ENCODE results near the gene MPPED1.

MPPED1 gene

GRCh38 chr22:43473441-43473840, 61.6 kb downstream of the MPPED1 start:
- TF ChIP-seq CTCF (IDR thresholded peaks at IDR 0.05; ENCODE audit: low read depth, low read length) = no peak
- DNase-seq (ENCODE audit: extremely low read depth, low read depth) = no peak

GRCh38 chr22:43474161-43475101, 62.6 kb downstream of the MPPED1 start:
- no peak for TF ChIP-seq CTCF (IDR thresholded peaks at IDR 0.05; ENCODE audit: low read depth, low read length)
- DNase-seq (ENCODE audit: extremely low read depth, low read depth) = no peak

GRCh38 chr22:43475549-43476076, 63.8 kb downstream of the MPPED1 start:
- TF ChIP-seq CTCF (IDR thresholded peaks at IDR 0.05; ENCODE audit: low read depth, low read length) = no peak
- no peak for DNase-seq (ENCODE audit: extremely low read depth, low read depth)

- DNase-seq (ENCODE audit: extremely low read depth, low read depth) = no peak
- TF ChIP-seq CTCF (IDR thresholded peaks at IDR 0.05; ENCODE audit: low read depth, low read length) = no peak
Measured at GRCh38 chr22:43476341-43476740, 64.5 kb downstream of the MPPED1 start.

GRCh38 chr22:43476751-43477725, 65.2 kb downstream of the MPPED1 start:
- no peak for TF ChIP-seq CTCF (IDR thresholded peaks at IDR 0.05; ENCODE audit: low read depth, low read length)
- no peak for DNase-seq (ENCODE audit: extremely low read depth, low read depth)

- TF ChIP-seq CTCF (IDR thresholded peaks at IDR 0.05; ENCODE audit: low read depth, low read length) = no peak
- DNase-seq (ENCODE audit: extremely low read depth, low read depth) = no peak
Measured at GRCh38 chr22:43477966-43478365, 66.2 kb downstream of the MPPED1 start.
